AG20443 (cell line): ENCODE measurements around the gene PAQR5.
"Not testable (repeated sequence)": the region's sequence is repeated elsewhere in the genome, so short reads cannot be mapped to it uniquely, and the experiment has no call there.

Experiments used
- DNase-seq: peaks from one replicate; pipeline ENCODE4 v3.0.0; 2012; ENCODE audit warnings: low spot score, mixed read lengths

PAQR5 gene

GRCh38 chr15:69316291-69316690, 17.6 kb downstream of the PAQR5 start:
- no peak for DNase-seq

GRCh38 chr15:69317392-69317841, 18.7 kb downstream of the PAQR5 start:
- DNase-seq: no peak

- no peak for DNase-seq
These were observed 19.3 kb downstream of the PAQR5 start for GRCh38 chr15:69318033-69318432.

GRCh38 chr15:69319384-69320375, 21.0 kb downstream of the PAQR5 start:
- no peak for DNase-seq

- DNase-seq: no peak
These were observed 22.4 kb downstream of the PAQR5 start for GRCh38 chr15:69320977-69321554.

- no peak for DNase-seq
These were observed 25.2 kb downstream of the PAQR5 start for GRCh38 chr15:69323893-69324430.

DNA sequence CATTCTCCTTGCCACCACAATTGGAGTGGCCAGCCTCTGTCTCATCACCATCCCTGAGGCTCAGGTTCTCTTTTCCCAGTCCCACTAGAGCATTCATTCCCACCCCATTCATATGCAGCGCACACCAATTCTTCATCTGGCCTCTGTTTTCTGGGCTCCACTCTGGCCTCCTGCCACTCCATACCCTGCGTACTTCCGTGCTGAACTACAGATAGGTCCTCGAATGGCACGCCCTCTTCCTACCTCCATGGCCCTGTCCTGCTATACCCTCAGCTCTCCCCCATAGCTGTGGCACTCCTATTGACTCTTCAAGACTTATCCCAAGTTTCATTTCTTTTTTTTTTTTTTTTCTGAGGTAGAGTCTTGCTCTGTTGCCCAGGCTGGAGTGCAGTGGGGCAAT, 25.9 kb downstream of the PAQR5 start:
- no peak for DNase-seq

- no peak for DNase-seq
These were observed 26.8 kb downstream of the PAQR5 start for GRCh38 chr15:69325456-69325971.

GRCh38 chr15:69328080-69328479, 29.4 kb downstream of the PAQR5 start:
- DNase-seq: no peak

DNA sequence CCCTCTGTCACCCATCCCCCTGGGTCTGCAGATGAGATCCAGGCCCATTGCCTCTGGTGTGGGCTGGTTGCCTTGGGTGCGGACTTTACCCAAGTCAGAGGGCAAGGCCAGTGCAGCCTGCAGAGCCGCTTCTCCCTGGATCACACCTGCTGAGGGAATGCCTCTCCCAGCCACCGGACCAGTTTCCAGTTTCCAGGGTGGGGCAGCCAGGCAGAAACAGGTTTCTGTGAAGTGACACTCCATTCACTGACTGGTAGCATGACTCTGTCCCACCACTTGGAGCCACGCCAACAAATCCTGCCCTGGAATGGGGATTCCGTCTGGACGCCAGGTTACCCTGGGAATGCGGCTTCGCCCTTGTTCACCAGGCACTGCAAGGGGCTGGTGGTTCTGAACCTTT, 30.0 kb downstream of the PAQR5 start:
- no peak for DNase-seq

- DNase-seq: no peak
These were observed 38.4 kb downstream of the PAQR5 start for GRCh38 chr15:69337138-69337537.

GRCh38 chr15:69338535-69339213, 40.0 kb downstream of the PAQR5 start:
- DNase-seq: no peak

- not testable (repeated sequence) for DNase-seq
These were observed 40.5 kb downstream of the PAQR5 start for GRCh38 chr15:69339214-69339543.

- no peak for DNase-seq
These were observed 41.7 kb downstream of the PAQR5 start for GRCh38 chr15:69340243-69340900.

- DNase-seq: no peak
These were observed 42.6 kb downstream of the PAQR5 start for GRCh38 chr15:69341356-69341755.

DNA sequence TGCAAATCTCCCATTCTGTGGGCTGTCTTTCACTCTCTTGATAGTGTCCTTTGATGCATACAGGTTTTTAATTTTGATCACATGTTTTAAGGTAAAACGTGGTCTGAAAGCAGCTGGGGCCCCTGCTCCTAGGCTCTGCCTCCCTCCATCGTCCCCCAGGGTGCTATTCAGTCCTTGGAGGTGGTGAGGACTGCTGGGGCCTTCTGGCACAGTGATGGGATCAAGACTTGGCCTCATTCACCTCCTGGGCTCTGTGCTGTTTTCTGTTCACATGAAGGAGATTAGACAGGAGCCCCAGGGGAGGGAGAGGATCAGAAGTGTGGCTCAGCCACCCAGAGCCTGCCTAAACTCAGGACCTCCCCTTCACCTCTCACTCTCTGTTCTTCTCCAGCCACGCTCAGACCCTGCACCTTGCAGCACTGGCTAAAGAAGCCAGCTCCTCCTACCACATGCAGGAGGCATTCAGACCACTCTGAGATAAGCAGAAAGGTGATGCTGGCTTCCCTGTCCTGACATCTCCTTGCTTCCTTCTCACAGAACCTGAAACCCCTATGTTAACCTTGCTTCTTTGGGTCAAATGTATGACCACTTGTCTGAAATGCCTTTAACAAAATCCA, 43.9 kb downstream of the PAQR5 start:
- no peak for DNase-seq

GRCh38 chr15:69343133-69343532, 44.4 kb downstream of the PAQR5 start:
- no peak for DNase-seq

GRCh38 chr15:69344238-69344637, 45.5 kb downstream of the PAQR5 start:
- no peak for DNase-seq

DNA sequence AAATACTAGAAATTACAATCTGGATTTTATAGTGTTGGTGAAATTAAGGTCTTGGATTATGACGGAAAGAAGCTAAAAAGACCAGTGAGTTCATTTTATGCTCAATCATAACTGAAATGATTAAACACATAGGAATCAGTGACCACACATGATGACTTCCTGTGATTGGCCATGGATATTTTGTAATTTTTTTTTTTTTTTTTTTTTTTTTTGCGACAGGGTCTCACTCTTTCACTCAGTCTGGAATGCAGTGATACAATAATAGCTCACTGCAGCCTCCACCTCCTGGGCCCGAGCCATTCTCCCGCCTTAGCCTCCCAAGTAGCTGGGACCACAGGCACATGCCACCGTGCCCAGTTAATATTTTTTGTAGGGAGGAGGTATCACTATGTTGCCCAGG, 47.4 kb downstream of the PAQR5 start:
- DNase-seq: peak; percentile 38

DNA sequence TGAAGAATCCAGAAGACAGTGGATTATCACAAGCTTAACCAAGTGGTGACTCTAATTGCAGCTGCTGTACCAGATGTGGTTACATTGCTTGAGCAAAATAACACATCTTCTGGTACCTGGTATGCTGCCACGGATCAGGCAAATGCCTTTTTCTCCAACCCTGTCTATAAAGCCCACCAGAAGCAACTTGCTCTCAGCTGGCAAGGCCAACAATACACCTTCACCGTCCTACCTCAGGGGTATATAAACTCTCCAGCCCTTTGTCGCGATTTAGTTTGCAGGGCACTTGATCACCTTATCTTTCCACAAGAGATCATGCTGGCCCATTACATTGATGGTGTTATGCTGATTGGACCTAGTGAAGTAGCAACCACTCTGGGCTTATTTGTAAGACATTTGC, 52.6 kb downstream of the PAQR5 start:
- DNase-seq: no peak

DNA sequence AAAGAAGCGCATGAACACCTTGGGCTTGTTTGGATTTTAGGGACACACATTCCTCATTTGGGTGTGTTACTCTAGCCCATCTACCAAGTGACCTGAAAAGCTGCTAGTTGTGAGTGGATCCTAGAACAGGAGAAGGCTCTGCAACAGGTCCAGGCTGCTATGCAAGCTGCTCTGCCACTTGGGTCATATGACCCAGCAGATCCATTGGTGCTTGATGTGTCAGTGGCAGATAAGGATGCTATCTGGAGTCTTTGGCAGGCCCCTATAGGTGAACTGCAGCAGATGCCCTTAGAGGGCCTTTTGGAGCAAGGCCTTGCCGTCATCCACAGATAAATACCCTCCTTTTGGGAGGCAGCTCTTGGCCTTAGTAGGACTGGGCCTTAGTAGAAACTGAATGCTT, 53.2 kb downstream of the PAQR5 start:
- no peak for DNase-seq
